Right forelimb (tissue), 1 donor: Measurements from ENCODE around the gene LENG1.

Source experiments
- DNase-seq: peaks from one replicate; pipeline ENCODE4 v3.0.0-alpha.2; 2018

Gene LENG1

GRCh38 chr19:54106716-54107115 lies 52.8 kb downstream of the LENG1 start:
- DNase-seq = peak; percentile 20

DNA sequence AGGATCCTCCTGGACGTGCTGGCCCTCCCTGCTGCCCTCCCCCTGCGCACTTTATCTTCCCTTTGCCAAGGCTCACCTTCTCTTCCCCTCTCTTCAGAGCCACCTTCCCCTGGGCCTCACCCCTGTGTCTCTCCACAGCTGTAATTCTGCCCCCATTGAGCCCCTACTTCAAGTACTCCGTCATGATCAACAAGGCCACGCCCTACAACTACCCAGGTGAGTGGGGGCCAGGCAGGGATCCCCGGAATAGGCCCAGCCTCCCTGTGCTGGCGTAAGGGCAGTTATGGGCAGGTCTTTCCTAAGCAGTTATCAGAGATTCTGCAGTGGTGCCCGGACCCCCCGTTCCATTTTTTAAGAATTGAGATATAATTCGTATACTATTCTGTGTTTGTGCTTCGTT lies 53.7 kb downstream of the LENG1 start:
- no peak for DNase-seq
